ENCODE results near the gene GATB. TPM values are rescaled to one million over a fixed set of nuclear protein-coding genes. Genes with fewer than 3 reads are reported as not detected.

GATB gene
- total RNA-seq, 1 donor from 2014 or later, result 20.9 TPM

- no peak overlapping the region for H3K4me3 ChIP-seq (ENCODE audit: low read depth, low read length)
- no peak for DNase-seq (ENCODE audit: low read depth)
- TF ChIP-seq, protein P1, sequence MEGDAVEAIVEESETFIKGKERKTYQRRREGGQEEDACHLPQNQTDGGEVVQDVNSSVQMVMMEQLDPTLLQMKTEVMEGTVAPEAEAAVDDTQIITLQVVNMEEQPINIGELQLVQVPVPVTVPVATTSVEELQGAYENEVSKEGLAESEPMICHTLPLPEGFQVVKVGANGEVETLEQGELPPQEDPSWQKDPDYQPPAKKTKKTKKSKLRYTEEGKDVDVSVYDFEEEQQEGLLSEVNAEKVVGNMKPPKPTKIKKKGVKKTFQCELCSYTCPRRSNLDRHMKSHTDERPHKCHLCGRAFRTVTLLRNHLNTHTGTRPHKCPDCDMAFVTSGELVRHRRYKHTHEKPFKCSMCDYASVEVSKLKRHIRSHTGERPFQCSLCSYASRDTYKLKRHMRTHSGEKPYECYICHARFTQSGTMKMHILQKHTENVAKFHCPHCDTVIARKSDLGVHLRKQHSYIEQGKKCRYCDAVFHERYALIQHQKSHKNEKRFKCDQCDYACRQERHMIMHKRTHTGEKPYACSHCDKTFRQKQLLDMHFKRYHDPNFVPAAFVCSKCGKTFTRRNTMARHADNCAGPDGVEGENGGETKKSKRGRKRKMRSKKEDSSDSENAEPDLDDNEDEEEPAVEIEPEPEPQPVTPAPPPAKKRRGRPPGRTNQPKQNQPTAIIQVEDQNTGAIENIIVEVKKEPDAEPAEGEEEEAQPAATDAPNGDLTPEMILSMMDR (conservative IDR thresholded peaks at IDR 0.05; ENCODE audit: low read depth, low read length), result no peak
Observed at GRCh38 chr4:151659601-151660364, 101.0 kb downstream of the GATB start.

GRCh38 chr4:151658959-151659600, 101.7 kb downstream of the GATB start:
- H3K4me3 ChIP-seq (ENCODE audit: low read depth, low read length), result no peak overlapping the region
- TF ChIP-seq, protein P1 (conservative IDR thresholded peaks at IDR 0.05; ENCODE audit: low read depth, low read length), result no peak
- peak; percentile 7 for DNase-seq (ENCODE audit: low read depth)

DNA sequence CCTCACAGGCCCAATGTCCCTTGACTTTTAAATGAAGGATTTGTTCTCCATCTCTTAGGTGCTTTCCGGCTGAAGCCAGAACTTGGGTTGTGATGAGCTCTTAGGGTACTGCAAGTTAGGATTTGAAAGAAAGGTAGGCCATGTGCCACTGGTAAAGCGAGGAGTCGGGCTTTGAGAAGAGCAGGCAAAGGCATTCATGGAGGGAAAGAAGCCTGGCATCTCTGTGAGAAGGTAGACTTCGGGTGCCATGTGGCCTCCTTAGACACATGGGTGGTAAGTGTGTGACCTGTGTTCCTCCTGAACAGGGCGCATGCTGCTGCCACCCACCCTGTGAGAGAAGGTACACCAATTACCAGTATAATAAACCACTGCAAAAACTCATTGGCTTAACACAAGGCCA, 102.9 kb downstream of the GATB start:
- TF ChIP-seq, protein P1 (conservative IDR thresholded peaks at IDR 0.05; ENCODE audit: low read depth, low read length), result no peak
- H3K4me3 ChIP-seq (ENCODE audit: low read depth, low read length), result no peak overlapping the region
- DNase-seq (ENCODE audit: low read depth), result no peak

GRCh38 chr4:151656058-151656457, 104.7 kb downstream of the GATB start:
- DNase-seq (ENCODE audit: low read depth), result no peak
- no peak overlapping the region for H3K4me3 ChIP-seq (ENCODE audit: low read depth, low read length)
- TF ChIP-seq, protein P1 (conservative IDR thresholded peaks at IDR 0.05; ENCODE audit: low read depth, low read length), result no peak

DNA sequence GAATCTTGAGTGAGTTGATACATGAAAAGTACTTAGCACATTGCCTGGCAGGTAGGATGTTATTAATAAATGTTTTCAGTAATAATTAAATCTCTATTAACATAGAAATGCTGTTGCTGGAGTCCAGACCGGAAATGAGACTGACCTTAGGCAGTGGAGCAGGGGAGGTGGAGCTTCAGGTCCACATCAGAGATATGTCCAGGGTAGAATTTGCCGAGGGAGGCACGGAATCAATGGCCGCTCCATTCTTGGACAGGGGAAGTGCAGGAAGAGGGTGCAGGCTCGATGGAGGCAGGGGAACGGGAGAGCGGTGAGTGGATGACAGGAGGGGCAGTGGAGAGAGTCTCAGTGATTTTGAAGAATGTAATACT, 107.3 kb downstream of the GATB start:
- DNase-seq (ENCODE audit: low read depth), result no peak
- TF ChIP-seq, protein P1 (conservative IDR thresholded peaks at IDR 0.05; ENCODE audit: low read depth, low read length), result no peak
- H3K4me3 ChIP-seq (ENCODE audit: low read depth, low read length), result no peak overlapping the region

GRCh38 chr4:151652841-151653547, 107.8 kb downstream of the GATB start:
- H3K4me3 ChIP-seq (ENCODE audit: low read depth, low read length), result no peak overlapping the region
- TF ChIP-seq, protein P1 (conservative IDR thresholded peaks at IDR 0.05; ENCODE audit: low read depth, low read length), result no peak
- DNase-seq (ENCODE audit: low read depth), result no peak
